ENCODE measurements around the gene ABI3. TPM values are rescaled to one million over a fixed set of nuclear protein-coding genes. Genes with fewer than 3 reads are reported as not detected.

ABI3 gene
- total RNA-seq, 3 donors from 2014 or later = 5.9 to 10.6 (median 7.2) TPM

- intact Hi-C loops (cut with DNase I, micrococcal nuclease) = loop anchor here in 1 of 2 donors (10.0 kb wide), 1 partner anchor 50 kb away; no protein-coding TSS in a partner anchor
- ATAC-seq (peak; percentile 51), DNase-seq (peak; percentile 38 to 75 (median 69))
- Histone ChIP-seq H3K9me3 (no peaks in the 10 kb centered on the region), H3K4me1 (ENCODE audit: low read depth) (peaks cover 13% of the 10 kb centered on the region), H3K4me3 (no peak overlapping the region), H3K36me3 (ENCODE audit: low read depth) (no peaks in the 10 kb centered on the region)
- TF ChIP-seq CTCF (IDR thresholded peaks at IDR 0.05) = no peak
Measured at GRCh38 chr17:49224198-49224996, 13.9 kb downstream of the ABI3 start.

GRCh38 chr17:49224997-49225337 lies 14.5 kb downstream of the ABI3 start:
- H3K36me3 ChIP-seq (ENCODE audit: low read depth) = no peaks in the 10 kb centered on the region
- ATAC-seq (no peak), DNase-seq (no peak)
- peaks cover 16% of the 10 kb centered on the region for H3K4me1 ChIP-seq (ENCODE audit: low read depth)
- H3K9me3 ChIP-seq = no peaks in the 10 kb centered on the region
- no peak overlapping the region for H3K4me3 ChIP-seq
- intact Hi-C loops (cut with DNase I, micrococcal nuclease) = loop anchor here in 1 of 2 donors (10.0 kb wide), 1 partner anchor 50 kb away; no protein-coding TSS in a partner anchor
- TF ChIP-seq CTCF (IDR thresholded peaks at IDR 0.05) = no peak

GRCh38 chr17:49225554-49226236 lies 15.2 kb downstream of the ABI3 start:
- no peak for TF ChIP-seq CTCF (IDR thresholded peaks at IDR 0.05)
- Histone ChIP-seq H3K9me3 (no peaks in the 10 kb centered on the region), H3K4me3 (no peak overlapping the region), H3K4me1 (ENCODE audit: low read depth) (peaks cover 21% of the 10 kb centered on the region), H3K36me3 (ENCODE audit: low read depth) (no peaks in the 10 kb centered on the region)
- DNase-seq (no peak), ATAC-seq (no peak)
- intact Hi-C loops (cut with DNase I, micrococcal nuclease) = loop anchor here in 1 of 2 donors (10.0 kb wide), 1 partner anchor 51 kb away; no protein-coding TSS in a partner anchor

- ATAC-seq (no peak), DNase-seq (no peak)
- H3K36me3 ChIP-seq (ENCODE audit: low read depth) = no peaks in the 10 kb centered on the region
- H3K9me3 ChIP-seq = no peaks in the 10 kb centered on the region
- H3K4me1 ChIP-seq (ENCODE audit: low read depth) = peaks cover 28% of the 10 kb centered on the region
- no peak overlapping the region for H3K4me3 ChIP-seq
- intact Hi-C loops (cut with DNase I, micrococcal nuclease) = loop anchor here in 1 of 2 donors (10.0 kb wide), 1 partner anchor 52 kb away; no protein-coding TSS in a partner anchor
- TF ChIP-seq CTCF (IDR thresholded peaks at IDR 0.05) = no peak
Measured at GRCh38 chr17:49226771-49227435, 16.4 kb downstream of the ABI3 start.

GRCh38 chr17:49227436-49228261 lies 17.1 kb downstream of the ABI3 start:
- peak; percentile 64 for ATAC-seq
- peak; percentile 75 to 89 (median 84) for DNase-seq
- no peaks in the 10 kb centered on the region for H3K9me3 ChIP-seq
- peaks cover 28% of the 10 kb centered on the region for H3K4me1 ChIP-seq (ENCODE audit: low read depth)
- peak; percentile 62 for TF ChIP-seq CTCF (IDR thresholded peaks at IDR 0.05)
- H3K4me3 ChIP-seq = no peak overlapping the region
- no peaks in the 10 kb centered on the region for H3K36me3 ChIP-seq (ENCODE audit: low read depth)
- intact Hi-C loops (cut with DNase I, micrococcal nuclease) = loop anchor here in 1 of 2 donors (10.0 kb wide), 1 partner anchor 53 kb away; no protein-coding TSS in a partner anchor

Data from mucosa of descending colon (tissue), 3 donors.